ENCODE results near the gene RNF14.
A peak's percentile ranks its signal among the peaks of the same experiment; 100 is the strongest.

Gene RNF14

DNA sequence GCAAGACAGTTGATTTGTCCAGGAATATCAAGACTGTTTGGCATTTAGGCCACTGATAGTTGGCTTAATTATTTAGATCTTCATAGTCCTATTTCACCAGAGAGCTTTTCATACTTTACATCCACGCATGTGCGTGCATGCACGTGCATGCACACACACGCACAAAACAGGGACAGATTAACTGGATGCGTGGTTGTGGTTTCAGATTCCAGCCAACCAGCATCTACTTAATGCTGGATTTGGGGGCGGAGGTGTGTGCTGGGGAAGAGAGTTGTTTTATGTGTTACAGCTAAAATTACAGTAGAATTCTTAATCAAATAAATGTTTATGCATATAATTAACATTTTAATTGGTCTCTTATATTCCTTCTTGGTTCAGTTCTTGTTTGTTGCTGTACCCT, 7.3 kb downstream of the RNF14 start:
- DNase-seq (ENCODE audit: low read depth): no peak
- TF ChIP-seq, protein P1, sequence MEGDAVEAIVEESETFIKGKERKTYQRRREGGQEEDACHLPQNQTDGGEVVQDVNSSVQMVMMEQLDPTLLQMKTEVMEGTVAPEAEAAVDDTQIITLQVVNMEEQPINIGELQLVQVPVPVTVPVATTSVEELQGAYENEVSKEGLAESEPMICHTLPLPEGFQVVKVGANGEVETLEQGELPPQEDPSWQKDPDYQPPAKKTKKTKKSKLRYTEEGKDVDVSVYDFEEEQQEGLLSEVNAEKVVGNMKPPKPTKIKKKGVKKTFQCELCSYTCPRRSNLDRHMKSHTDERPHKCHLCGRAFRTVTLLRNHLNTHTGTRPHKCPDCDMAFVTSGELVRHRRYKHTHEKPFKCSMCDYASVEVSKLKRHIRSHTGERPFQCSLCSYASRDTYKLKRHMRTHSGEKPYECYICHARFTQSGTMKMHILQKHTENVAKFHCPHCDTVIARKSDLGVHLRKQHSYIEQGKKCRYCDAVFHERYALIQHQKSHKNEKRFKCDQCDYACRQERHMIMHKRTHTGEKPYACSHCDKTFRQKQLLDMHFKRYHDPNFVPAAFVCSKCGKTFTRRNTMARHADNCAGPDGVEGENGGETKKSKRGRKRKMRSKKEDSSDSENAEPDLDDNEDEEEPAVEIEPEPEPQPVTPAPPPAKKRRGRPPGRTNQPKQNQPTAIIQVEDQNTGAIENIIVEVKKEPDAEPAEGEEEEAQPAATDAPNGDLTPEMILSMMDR (conservative IDR thresholded peaks at IDR 0.05; ENCODE audit: low read depth, low read length): no peak
- H3K4me3 ChIP-seq (ENCODE audit: low read depth, low read length): no peak overlapping the region

DNA sequence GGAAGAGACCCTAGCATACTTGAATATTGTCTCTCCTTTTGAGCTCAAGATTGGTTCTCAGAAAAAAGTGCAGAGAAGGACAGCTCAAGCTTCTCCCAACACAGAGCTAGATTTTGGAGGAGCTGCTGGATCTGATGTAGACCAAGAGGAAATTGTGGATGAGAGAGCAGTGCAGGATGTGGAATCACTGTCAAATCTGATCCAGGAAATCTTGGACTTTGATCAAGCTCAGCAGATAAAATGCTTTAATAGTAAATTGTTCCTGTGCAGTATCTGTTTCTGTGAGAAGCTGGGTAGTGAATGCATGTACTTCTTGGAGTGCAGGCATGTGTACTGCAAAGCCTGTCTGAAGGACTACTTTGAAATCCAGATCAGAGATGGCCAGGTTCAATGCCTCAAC, 9.5 kb downstream of the RNF14 start:
- TF ChIP-seq, protein P1 (conservative IDR thresholded peaks at IDR 0.05; ENCODE audit: low read depth, low read length): no peak
- no peak overlapping the region for H3K4me3 ChIP-seq (ENCODE audit: low read depth, low read length)
- DNase-seq (ENCODE audit: low read depth): no peak

DNA sequence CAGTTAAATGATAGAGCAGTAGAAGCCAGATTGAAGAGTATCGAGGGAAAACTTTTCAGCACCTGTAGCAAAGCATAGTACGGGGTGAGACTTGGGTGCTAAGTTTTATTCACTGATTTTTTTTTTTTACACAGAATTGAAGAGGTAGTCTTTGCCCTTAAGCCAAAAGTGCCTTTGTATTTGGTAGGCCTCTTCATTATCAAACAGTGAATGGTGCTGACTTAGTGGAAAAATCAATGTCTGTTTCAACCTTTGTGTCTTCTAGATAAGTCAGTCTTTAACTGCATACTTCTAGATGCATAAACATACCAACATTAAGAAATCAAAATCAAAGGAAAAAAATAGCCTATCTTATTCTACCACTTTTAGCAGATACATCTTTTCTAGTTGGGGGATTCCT, 13.7 kb downstream of the RNF14 start:
- no peak overlapping the region for H3K4me3 ChIP-seq (ENCODE audit: low read depth, low read length)
- TF ChIP-seq, protein P1 (conservative IDR thresholded peaks at IDR 0.05; ENCODE audit: low read depth, low read length): no peak
- no peak for DNase-seq (ENCODE audit: low read depth)

DNA sequence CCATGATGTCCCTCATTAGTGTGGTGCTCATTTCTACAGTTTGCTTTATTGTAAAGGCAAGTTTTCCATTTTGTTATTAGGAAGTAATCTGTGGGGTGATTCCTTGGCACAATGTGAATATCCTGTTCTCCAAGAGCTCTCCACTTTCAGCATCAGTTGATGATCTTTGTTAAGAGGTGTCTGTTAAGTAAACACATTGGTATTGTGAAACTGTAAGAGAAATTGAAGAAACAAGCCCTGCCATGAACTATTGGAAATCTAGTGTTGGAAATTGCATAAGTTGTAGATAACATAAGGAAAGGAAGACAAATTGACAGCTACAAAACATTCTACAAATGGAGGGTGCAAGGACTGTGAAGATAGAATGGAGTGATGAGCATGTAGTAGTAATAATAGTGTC, 17.2 kb downstream of the RNF14 start:
- peak; percentile 16 for DNase-seq (ENCODE audit: low read depth)
- TF ChIP-seq, protein P1 (conservative IDR thresholded peaks at IDR 0.05; ENCODE audit: low read depth, low read length): no peak
- H3K4me3 ChIP-seq (ENCODE audit: low read depth, low read length): no peak overlapping the region

DNA sequence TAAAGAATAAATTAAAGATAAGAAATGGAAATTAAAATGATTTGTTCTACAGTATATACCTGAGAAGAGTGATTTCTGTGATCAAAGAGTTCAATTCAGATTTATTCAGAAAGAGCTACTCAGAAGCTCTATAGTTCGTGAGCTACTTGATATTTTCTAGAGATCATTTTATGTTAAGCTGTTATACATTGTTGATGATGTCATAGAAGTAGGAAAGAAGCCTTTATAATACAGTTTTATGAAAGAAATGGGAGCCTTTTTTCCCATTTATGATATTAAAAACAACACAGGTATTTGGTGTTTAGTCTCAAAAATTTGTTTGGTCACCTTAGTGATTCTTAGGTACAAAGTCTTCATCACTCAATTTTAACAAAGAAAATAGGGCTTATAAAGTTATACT, 20.8 kb downstream of the RNF14 start:
- DNase-seq (ENCODE audit: low read depth): no peak
- TF ChIP-seq, protein P1 (conservative IDR thresholded peaks at IDR 0.05; ENCODE audit: low read depth, low read length): no peak
- H3K4me3 ChIP-seq (ENCODE audit: low read depth, low read length): no peak overlapping the region

DNA sequence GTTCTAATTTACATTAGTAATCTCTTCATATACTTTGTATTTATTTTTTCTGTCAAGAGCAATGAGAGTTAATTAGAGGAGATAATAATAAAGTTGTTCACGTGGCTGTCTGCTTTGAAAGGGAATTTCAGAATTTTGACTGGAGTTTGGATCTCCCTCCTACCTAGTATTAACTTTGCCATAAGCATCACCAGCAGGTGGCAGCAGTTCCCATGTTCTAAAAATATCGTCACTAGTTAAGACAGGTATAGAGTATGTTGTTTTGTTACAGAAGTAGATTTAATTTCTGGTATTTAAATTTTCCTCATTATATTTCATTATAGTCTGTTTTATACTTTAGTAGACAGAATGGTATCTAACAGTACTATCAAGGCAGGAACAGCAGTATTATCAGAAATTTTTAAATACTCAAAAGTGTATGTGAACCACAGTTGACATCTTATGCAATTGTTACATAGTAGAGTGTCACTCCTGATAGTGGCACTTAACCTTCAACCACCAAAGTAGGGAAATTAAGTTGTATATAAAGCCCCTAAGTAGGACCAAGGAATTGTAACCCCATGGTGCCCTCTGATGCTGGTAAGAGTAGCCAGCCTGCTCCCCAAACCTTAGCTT, 23.6 kb downstream of the RNF14 start:
- peak; percentile 78 for DNase-seq (ENCODE audit: low read depth)
- H3K4me3 ChIP-seq (ENCODE audit: low read depth, low read length): no peak overlapping the region
- TF ChIP-seq, protein P1 (conservative IDR thresholded peaks at IDR 0.05; ENCODE audit: low read depth, low read length): peak; percentile 81

DNA sequence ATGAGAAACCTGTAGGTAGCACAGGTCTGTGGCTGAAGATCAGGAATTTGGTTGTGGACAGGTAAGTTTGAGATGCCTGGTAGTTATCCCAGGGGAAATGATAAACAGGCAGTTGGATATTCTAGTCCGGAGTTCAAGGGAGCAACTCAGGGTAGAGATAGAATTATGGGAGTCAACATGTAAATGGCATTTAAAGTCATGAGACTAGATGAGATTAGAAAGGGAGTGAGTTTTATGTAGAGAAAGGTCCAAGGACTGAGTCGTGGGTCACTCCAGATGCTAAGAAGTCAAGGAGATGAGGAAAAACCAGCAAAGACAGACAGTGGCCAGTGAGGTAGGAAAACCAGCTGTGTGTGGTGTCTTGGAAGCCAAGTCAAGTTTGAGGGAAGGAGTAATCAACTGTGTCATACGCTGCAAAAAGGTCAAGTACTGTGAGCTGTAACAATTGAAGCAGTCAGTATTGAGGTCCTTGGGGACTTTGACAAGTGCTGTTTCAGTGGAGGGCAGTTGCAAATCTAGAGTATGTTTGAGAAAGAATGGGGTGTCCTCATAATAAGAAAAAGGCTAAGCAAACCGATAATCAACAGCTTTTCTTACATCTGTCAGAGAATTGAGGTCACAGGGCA, 25.7 kb downstream of the RNF14 start:
- TF ChIP-seq, protein P1 (conservative IDR thresholded peaks at IDR 0.05; ENCODE audit: low read depth, low read length): no peak
- H3K4me3 ChIP-seq (ENCODE audit: low read depth, low read length): no peak overlapping the region
- no peak for DNase-seq (ENCODE audit: low read depth)
